H9 (cell line): ENCODE results near the gene ATP5MG. TPM values are rescaled to one million over a fixed set of nuclear protein-coding genes. Genes with fewer than 3 reads are reported as not detected.

Experiments
- DNase-seq: peaks from one replicate; pipeline ENCODE4 v3.0.0-alpha.2; 2017
- H2AFZ ChIP-seq: one replicate; pipeline ENCODE4 v1.6.1; 2013; ENCODE audit warnings: mild to moderate bottlenecking, low read length, control low read depth, moderate library complexity
- H2AK5ac ChIP-seq: 2 replicates; pipeline ENCODE4 v1.6.1; 2013; ENCODE audit warnings: low read length, control low read depth, mixed read lengths; ENCODE audit not compliant: insufficient read length
- H2BK120ac ChIP-seq: one replicate; pipeline ENCODE4 v1.6.1; 2013; ENCODE audit warnings: low read depth, mild to moderate bottlenecking, low read length, control low read depth, inconsistent platforms; ENCODE audit not compliant: poor library complexity, severe bottlenecking
- H2BK12ac ChIP-seq: 2 replicates; pipeline ENCODE4 v1.6.1; 2013; ENCODE audit warnings: low read length, control low read depth, mixed read lengths, low read depth; ENCODE audit not compliant: insufficient read length
- H2BK15ac ChIP-seq: 2 replicates; pipeline ENCODE4 v1.6.1; 2013; ENCODE audit warnings: low read depth, low read length, control low read depth
- H2BK20ac ChIP-seq: one replicate; pipeline ENCODE4 v1.6.1; 2013; ENCODE audit warnings: low read depth, mild to moderate bottlenecking, low read length, control low read depth, inconsistent platforms; ENCODE audit not compliant: poor library complexity, severe bottlenecking
- H2BK5ac ChIP-seq: 2 replicates; pipeline ENCODE4 v1.6.1; 2013; ENCODE audit warnings: low read length, control low read depth, mixed read lengths; ENCODE audit not compliant: insufficient read length
- H3K14ac ChIP-seq: 2 replicates; pipeline ENCODE4 v1.6.1; 2013; ENCODE audit warnings: low read length, control low read depth; ENCODE audit not compliant: insufficient read depth
- H3K18ac ChIP-seq: 2 replicates; pipeline ENCODE4 v1.6.1; 2013; ENCODE audit warnings: low read depth, mild to moderate bottlenecking, mixed read lengths, low read length, control low read depth; ENCODE audit not compliant: insufficient read length
- H3K23ac ChIP-seq: 2 replicates; pipeline ENCODE4 v1.6.1; 2013; ENCODE audit warnings: low read length, control low read depth, mixed read lengths, low read depth; ENCODE audit not compliant: insufficient read length
- H3K23me2 ChIP-seq: 2 replicates; pipeline ENCODE4 v1.6.1; 2013; ENCODE audit warnings: low read depth, mild to moderate bottlenecking, mixed read lengths, low read length, control low read depth; ENCODE audit not compliant: insufficient read length, poor library complexity, severe bottlenecking
- H3K27ac ChIP-seq: 2 replicates; pipeline ENCODE4 v1.5.1; 2013; ENCODE audit warnings: low read length, control low read depth, mixed read lengths, low read depth; ENCODE audit not compliant: insufficient read length
- H3K27me3 ChIP-seq: 2 replicates; pipeline ENCODE4 v1.6.1; 2013; ENCODE audit warnings: low read length, control low read depth, inconsistent platforms; ENCODE audit not compliant: insufficient read depth
- H3K4ac ChIP-seq: 2 replicates; pipeline ENCODE4 v1.6.1; 2013; ENCODE audit warnings: low read depth, mild to moderate bottlenecking, control low read depth, inconsistent platforms, low read length, moderate library complexity
- H3K4me1 ChIP-seq: 2 replicates; pipeline ENCODE4 v1.6.1; 2013; ENCODE audit warnings: low read length, control low read depth, inconsistent platforms; ENCODE audit not compliant: insufficient read depth
- H3K4me2 ChIP-seq: 2 replicates; pipeline ENCODE4 v1.6.1; 2013; ENCODE audit warnings: low read length, control low read depth, mixed read lengths; ENCODE audit not compliant: insufficient read length, insufficient read depth
- H3K56ac ChIP-seq: 2 replicates; pipeline ENCODE4 v1.6.1; 2013; ENCODE audit warnings: low read depth, mild to moderate bottlenecking, mixed read lengths, low read length, control low read depth; ENCODE audit not compliant: insufficient read length
- H3K79me1 ChIP-seq: 2 replicates; pipeline ENCODE4 v1.6.1; 2013; ENCODE audit warnings: low read depth, mild to moderate bottlenecking, moderate library complexity, low read length, control low read depth, inconsistent platforms; ENCODE audit not compliant: insufficient read depth, poor library complexity, severe bottlenecking
- H3K79me2 ChIP-seq: 2 replicates; pipeline ENCODE4 v1.6.1; 2013; ENCODE audit warnings: low read length, control low read depth, inconsistent platforms; ENCODE audit not compliant: insufficient read depth
- H3K9ac ChIP-seq: 2 replicates; pipeline ENCODE4 v1.6.1; 2013; ENCODE audit warnings: low read length, control low read depth, mixed read lengths; ENCODE audit not compliant: insufficient read length; ENCODE audit errors: extremely low read depth
- H3K9me3 ChIP-seq: one replicate; pipeline ENCODE4 v1.6.1; 2013; ENCODE audit warnings: low read depth, low read length, inconsistent platforms; ENCODE audit not compliant: control insufficient read depth
- H3T11ph ChIP-seq: one replicate; pipeline ENCODE4 v1.6.1; 2013; ENCODE audit warnings: mild to moderate bottlenecking, low read length, control low read depth, inconsistent platforms
- H4K20me1 ChIP-seq: one replicate; pipeline ENCODE4 v1.6.1; 2013; ENCODE audit not compliant: control insufficient read depth, insufficient read length, insufficient read depth
- H4K5ac ChIP-seq: 2 replicates; pipeline ENCODE4 v1.6.1; 2013; ENCODE audit warnings: low read depth, mild to moderate bottlenecking, mixed read lengths, low read length, control low read depth; ENCODE audit not compliant: insufficient read length
- H4K8ac ChIP-seq: replicated peaks from 2 replicates; pipeline ENCODE4 v1.6.1; 2013; ENCODE audit warnings: low read length, control low read depth, mixed read lengths, low read depth; ENCODE audit not compliant: insufficient read length
- H4K91ac ChIP-seq: 2 replicates; pipeline ENCODE4 v1.6.1; 2013; ENCODE audit warnings: low read depth, mild to moderate bottlenecking, moderate library complexity, mixed read lengths, low read length, control low read depth; ENCODE audit not compliant: insufficient read length
- H3K27ac Mint-ChIP-seq, 3 experiments: 2 replicates in 2 of 3; 3 replicates in 1 of 3; pipeline ENCODE4 v1.8.0; 2020 to 2021; ENCODE audit warnings: mixed read lengths in 3 of 3, mild to moderate bottlenecking in 1 of 3, moderate library complexity in 1 of 3
- H3K27me3 Mint-ChIP-seq: 2 replicates; pipeline ENCODE4 v1.8.0; 2021; ENCODE audit warnings: low read depth, mild to moderate bottlenecking, moderate library complexity, mixed read lengths
- H3K36me3 Mint-ChIP-seq, 3 experiments: 2 replicates in 2 of 3; 3 replicates in 1 of 3; pipeline ENCODE4 v1.8.0; 2020 to 2021; ENCODE audit warnings: low read depth in 3 of 3, mixed read lengths in 3 of 3; ENCODE audit not compliant: insufficient read depth in 1 of 3
- H3K4me1 Mint-ChIP-seq, 2 experiments: 2 replicates each; pipeline ENCODE4 v1.8.0; 2020; ENCODE audit warnings: mixed read lengths in 2 of 2
- H3K4me3 Mint-ChIP-seq, 2 experiments: 2 replicates in 1 of 2; 3 replicates in 1 of 2; pipeline ENCODE4 v1.8.0; 2020 to 2021; ENCODE audit warnings: mild to moderate bottlenecking in 2 of 2, mixed read lengths in 2 of 2, moderate library complexity in 1 of 2
- H3K9me3 Mint-ChIP-seq, 2 experiments: 2 replicates in 1 of 2; 3 replicates in 1 of 2; pipeline ENCODE4 v1.8.0; 2020; ENCODE audit warnings: mild to moderate bottlenecking in 2 of 2, mixed read lengths in 2 of 2, moderate library complexity in 1 of 2
- total RNA-seq: library from RNA; stranded (reverse); gene quantifications from 2 replicates; pipeline ENCODE4 v1.2.1, GENCODE V29; 2021
- TF ChIP-seq, protein P1 (sequence below): fragments of 200-600 bp; sonication (generic); conservative IDR thresholded peaks from 3 replicates; pipeline ENCODE4 v1.8.0; 2021; ENCODE audit warnings: antibody characterized with exemption, mild to moderate bottlenecking

Gene ATP5MG
- total RNA-seq, 1 experiment from 2014 or later, result 254 TPM

DNA sequence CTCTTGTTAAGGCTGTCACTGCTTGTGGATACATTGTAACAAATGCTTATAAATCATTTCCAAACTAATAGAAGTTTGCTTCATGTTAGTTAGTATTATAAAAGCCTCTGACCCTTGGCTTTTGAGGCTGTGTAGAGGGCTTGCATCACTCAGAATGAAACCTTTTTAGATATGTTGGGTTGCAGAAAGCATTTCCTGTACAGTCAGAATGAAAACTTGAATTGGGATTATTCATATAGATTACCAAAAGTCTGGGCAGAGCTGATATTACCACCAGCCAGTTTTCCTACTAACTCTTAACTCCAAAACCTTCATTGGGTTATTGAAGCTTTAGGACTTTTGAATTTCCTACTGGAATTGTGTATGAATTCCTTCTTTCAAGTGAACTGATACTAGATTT lies 46.9 kb downstream of the ATP5MG start:
- H3K27ac ChIP-seq, result no peak overlapping the region
- Mint-ChIP-seq H3K36me3 (peaks cover 0 to 26% (median 17%) of the 10 kb centered on the region in 3 experiments; a peak in 6 of 7 replicates), H3K27me3 (no peaks in the 10 kb centered on the region), H3K9me3 (no peaks in the 10 kb centered on the region), H3K27ac (no peak overlapping the region), H3K4me1 (peaks cover 7 to 11% of the 10 kb centered on the region in 2 experiments), H3K4me3 (no peak overlapping the region)
- H3K56ac ChIP-seq, result no peak overlapping the region
- no peaks in the 10 kb centered on the region for H3K4me1 ChIP-seq
- no peak overlapping the region for H2AK5ac ChIP-seq
- no peak overlapping the region for H3K18ac ChIP-seq
- H2BK15ac ChIP-seq, result no peak overlapping the region
- no peak overlapping the region for H3K9ac ChIP-seq
- no peak overlapping the region for H3K23ac ChIP-seq
- no peak overlapping the region for H2BK20ac ChIP-seq
- no peak overlapping the region for H3K14ac ChIP-seq
- H4K8ac ChIP-seq, result no peak overlapping the region
- H3K4me2 ChIP-seq, result no peak overlapping the region
- no peak overlapping the region for H3K4ac ChIP-seq
- H3K27me3 ChIP-seq, result no peaks in the 10 kb centered on the region
- H2BK5ac ChIP-seq, result no peak overlapping the region
- H3K79me1 ChIP-seq, result peaks cover 9% of the 10 kb centered on the region
- H4K20me1 ChIP-seq, result no peaks in the 10 kb centered on the region
- no peak overlapping the region for H3T11ph ChIP-seq
- H3K79me2 ChIP-seq, result peaks cover 24% of the 10 kb centered on the region; the same call in 1 of the 2 replicates
- no peak overlapping the region for H2AFZ ChIP-seq
- no peaks in the 10 kb centered on the region for H3K9me3 ChIP-seq
- H2BK120ac ChIP-seq, result no peak overlapping the region
- H3K23me2 ChIP-seq, result no peaks in the 10 kb centered on the region
- no peak overlapping the region for H4K5ac ChIP-seq
- no peak for DNase-seq
- TF ChIP-seq, protein P1, sequence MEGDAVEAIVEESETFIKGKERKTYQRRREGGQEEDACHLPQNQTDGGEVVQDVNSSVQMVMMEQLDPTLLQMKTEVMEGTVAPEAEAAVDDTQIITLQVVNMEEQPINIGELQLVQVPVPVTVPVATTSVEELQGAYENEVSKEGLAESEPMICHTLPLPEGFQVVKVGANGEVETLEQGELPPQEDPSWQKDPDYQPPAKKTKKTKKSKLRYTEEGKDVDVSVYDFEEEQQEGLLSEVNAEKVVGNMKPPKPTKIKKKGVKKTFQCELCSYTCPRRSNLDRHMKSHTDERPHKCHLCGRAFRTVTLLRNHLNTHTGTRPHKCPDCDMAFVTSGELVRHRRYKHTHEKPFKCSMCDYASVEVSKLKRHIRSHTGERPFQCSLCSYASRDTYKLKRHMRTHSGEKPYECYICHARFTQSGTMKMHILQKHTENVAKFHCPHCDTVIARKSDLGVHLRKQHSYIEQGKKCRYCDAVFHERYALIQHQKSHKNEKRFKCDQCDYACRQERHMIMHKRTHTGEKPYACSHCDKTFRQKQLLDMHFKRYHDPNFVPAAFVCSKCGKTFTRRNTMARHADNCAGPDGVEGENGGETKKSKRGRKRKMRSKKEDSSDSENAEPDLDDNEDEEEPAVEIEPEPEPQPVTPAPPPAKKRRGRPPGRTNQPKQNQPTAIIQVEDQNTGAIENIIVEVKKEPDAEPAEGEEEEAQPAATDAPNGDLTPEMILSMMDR, result no peak
- H2BK12ac ChIP-seq, result no peak overlapping the region
- no peak overlapping the region for H4K91ac ChIP-seq
